NCI-H460 (cell line): Measurements from ENCODE around the gene METTL1. TPM values are rescaled to one million over a fixed set of nuclear protein-coding genes. Genes with fewer than 3 reads are reported as not detected.

Source experiments
- DNase-seq: peaks from one replicate; pipeline ENCODE4 v3.0.0-alpha.2; 2016; ENCODE audit warnings: low read depth; ENCODE audit errors: extremely low read depth
- total RNA-seq: library from RNA; depleted of rRNA; stranded (reverse); fragments of >200 nt; shearing (Covaris generic); gene quantifications from 2 replicates; pipeline ENCODE4 v1.2.3, GENCODE V29; 2014

The METTL1 gene
- total RNA-seq, 1 experiment from 2014 or later, result 23.3 TPM

- DNase-seq, result no peak
Measured at GRCh38 chr12:57739914-57740538, 31.9 kb downstream of the METTL1 start.

- DNase-seq, result no peak
Measured at GRCh38 chr12:57739387-57739786, 32.5 kb downstream of the METTL1 start.

GRCh38 chr12:57738661-57739237, 33.2 kb downstream of the METTL1 start, which contains the start of gene AGAP2:
AGAP2 (minus strand) TSS chr12:57738742; CDS start chr12:57738246, 496 bp downstream.
- DNase-seq, result no peak

- no peak for DNase-seq
Measured at GRCh38 chr12:57737467-57738460, 34.1 kb downstream of the METTL1 start.

- no peak for DNase-seq
Measured at GRCh38 chr12:57736741-57737466, 35.0 kb downstream of the METTL1 start.

GRCh38 chr12:57735952-57736740, 35.8 kb downstream of the METTL1 start:
- peak; percentile 48 for DNase-seq

GRCh38 chr12:57735198-57735855, 36.6 kb downstream of the METTL1 start:
- no peak for DNase-seq

GRCh38 chr12:57734591-57734990, 37.3 kb downstream of the METTL1 start:
- no peak for DNase-seq

GRCh38 chr12:57733928-57734327, 38.0 kb downstream of the METTL1 start:
- no peak for DNase-seq

GRCh38 chr12:57732726-57733593, 38.9 kb downstream of the METTL1 start:
- DNase-seq, result no peak

- DNase-seq, result no peak
Measured at GRCh38 chr12:57732270-57732669, 39.6 kb downstream of the METTL1 start.

- no peak for DNase-seq
Measured at GRCh38 chr12:57731411-57732080, 40.4 kb downstream of the METTL1 start.

GRCh38 chr12:57730336-57731067, 41.4 kb downstream of the METTL1 start:
- no peak for DNase-seq

- DNase-seq, result no peak
Measured at GRCh38 chr12:57729321-57729844, 42.5 kb downstream of the METTL1 start.

GRCh38 chr12:57727758-57728395, 44.0 kb downstream of the METTL1 start:
- no peak for DNase-seq
